DOHH2 (cell line): ENCODE results near the gene CACNA1I.

Experiments
- H3F3A ChIP-seq: fragments of 200-600 bp; sonication (generic), shearing (Covaris generic); 2 replicates; pipeline ENCODE4 v1.6.0; 2016; ENCODE audit warnings: antibody characterized with exemption, mild to moderate bottlenecking; ENCODE audit not compliant: control insufficient read depth, insufficient read depth
- H3K27ac ChIP-seq: fragments of 200-600 bp; sonication (generic); 2 replicates; pipeline ENCODE4 v1.5.1; 2014; ENCODE audit warnings: low read depth, mild to moderate bottlenecking, low read length, moderate library complexity
- H3K27me3 ChIP-seq: fragments of 200-600 bp; sonication (generic); 2 replicates; pipeline ENCODE4 v1.6.1; 2014; ENCODE audit warnings: mild to moderate bottlenecking, low read length, mixed read lengths; ENCODE audit not compliant: control insufficient read depth
- H3K36me3 ChIP-seq: fragments of 200-600 bp; sonication (generic); 2 replicates; pipeline ENCODE4 v1.6.1; 2014; ENCODE audit warnings: mild to moderate bottlenecking, low read length, moderate library complexity, mixed read lengths; ENCODE audit not compliant: control insufficient read depth
- H3K4me1 ChIP-seq: fragments of 200-600 bp; sonication (generic); 2 replicates; pipeline ENCODE4 v1.6.1; 2014; ENCODE audit warnings: mild to moderate bottlenecking, low read length, mixed read lengths; ENCODE audit not compliant: control insufficient read depth
- H3K4me2 ChIP-seq: fragments of 200-600 bp; sonication (generic); 2 replicates; pipeline ENCODE4 v1.6.0; 2014; ENCODE audit warnings: mild to moderate bottlenecking, low read length, moderate library complexity
- H3K4me3 ChIP-seq: fragments of 200-600 bp; sonication (generic); 2 replicates; pipeline ENCODE4 v1.5.1; 2014; ENCODE audit warnings: mild to moderate bottlenecking, low read length, mixed read lengths
- H3K79me2 ChIP-seq: fragments of 200-600 bp; sonication (generic); 2 replicates; pipeline ENCODE4 v1.6.1; 2014; ENCODE audit warnings: mild to moderate bottlenecking, low read length, mixed read lengths; ENCODE audit not compliant: control insufficient read depth
- H3K9me2 ChIP-seq: fragments of 200-600 bp; sonication (generic); replicated peaks from 2 replicates; pipeline ENCODE4 v1.6.1; 2014; ENCODE audit warnings: mild to moderate bottlenecking, low read length, mixed read lengths; ENCODE audit not compliant: control insufficient read depth
- H3K9me3 ChIP-seq: fragments of 200-600 bp; sonication (generic); 2 replicates; pipeline ENCODE4 v1.6.1; 2014; ENCODE audit warnings: antibody characterized with exemption, low read length, mixed read lengths; ENCODE audit not compliant: control insufficient read depth, insufficient read depth
- H4K20me1 ChIP-seq: fragments of 200-600 bp; sonication (generic); 2 replicates; pipeline ENCODE4 v1.6.0; 2014; ENCODE audit warnings: low read depth, mild to moderate bottlenecking, antibody characterized with exemption, low read length, moderate library complexity; ENCODE audit not compliant: control insufficient read depth, insufficient read depth
- EZH2phosphoT487 ChIP-seq: fragments of 200-600 bp; sonication (generic); IDR thresholded peaks from 2 replicates; pipeline ENCODE4 v1.6.1; 2017; ENCODE audit warnings: borderline replicate concordance, mild to moderate bottlenecking, antibody characterized with exemption, low read length, moderate library complexity, mixed read lengths
- TF ChIP-seq, protein P1 (sequence below): fragments of 200-600 bp; sonication (generic); IDR thresholded peaks from one replicate; pipeline ENCODE4 v1.5.1; 2014; ENCODE audit warnings: antibody characterized with exemption, mild to moderate bottlenecking, low read depth, low read length; ENCODE audit not compliant: poor library complexity, severe bottlenecking

CACNA1I gene

DNA sequence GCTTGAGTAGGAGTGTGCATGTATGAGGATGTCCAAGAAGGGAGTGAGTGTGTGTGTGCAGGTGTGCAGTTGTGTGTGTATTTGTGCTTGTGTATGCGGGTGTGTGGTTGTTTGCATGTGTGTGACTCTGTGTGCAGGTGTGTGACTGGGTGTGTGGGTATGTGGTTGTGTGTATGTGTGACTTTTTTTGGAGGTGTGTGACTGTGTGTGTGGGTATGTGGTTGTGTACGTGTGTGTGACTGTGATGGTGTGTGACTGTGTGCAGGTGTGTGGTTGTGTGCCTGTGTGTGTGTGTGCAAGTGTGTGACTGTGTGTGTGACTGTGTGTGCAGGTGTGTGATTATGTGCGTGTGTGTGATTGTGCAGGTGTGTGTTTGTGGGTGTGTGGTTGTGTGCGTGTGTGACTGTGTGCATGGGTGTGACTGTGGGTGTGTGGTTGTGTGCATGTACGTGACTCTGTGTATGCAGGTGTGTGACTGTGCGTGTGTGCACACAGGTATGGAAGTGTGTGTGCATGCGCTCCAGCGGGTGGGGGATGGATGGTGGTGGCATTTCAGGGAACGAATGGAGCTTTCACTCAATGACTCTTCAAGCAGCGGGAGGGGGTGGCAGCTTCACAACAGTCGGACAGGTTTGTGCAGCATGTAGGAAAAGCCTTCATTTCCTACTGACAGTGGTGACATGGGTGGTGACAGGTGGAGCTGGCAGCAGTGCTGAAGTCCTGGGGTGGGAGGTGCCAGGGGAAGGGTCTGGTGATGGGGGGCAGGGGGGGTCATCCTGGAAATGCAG lies 47.6 kb downstream of the CACNA1I start:
- H3K4me1 ChIP-seq = peaks cover 22% of the 10 kb centered on the region
- no peak overlapping the region for H3K4me2 ChIP-seq
- no peaks in the 10 kb centered on the region for H3K36me3 ChIP-seq
- no peaks in the 10 kb centered on the region for H3K9me3 ChIP-seq
- H3K27ac ChIP-seq = no peak overlapping the region
- no peaks in the 10 kb centered on the region for H3K9me2 ChIP-seq
- peaks cover 27% of the 10 kb centered on the region for H3K27me3 ChIP-seq
- H3K4me3 ChIP-seq = no peak overlapping the region
- no peak for TF ChIP-seq EZH2phosphoT487
- TF ChIP-seq, protein P1, sequence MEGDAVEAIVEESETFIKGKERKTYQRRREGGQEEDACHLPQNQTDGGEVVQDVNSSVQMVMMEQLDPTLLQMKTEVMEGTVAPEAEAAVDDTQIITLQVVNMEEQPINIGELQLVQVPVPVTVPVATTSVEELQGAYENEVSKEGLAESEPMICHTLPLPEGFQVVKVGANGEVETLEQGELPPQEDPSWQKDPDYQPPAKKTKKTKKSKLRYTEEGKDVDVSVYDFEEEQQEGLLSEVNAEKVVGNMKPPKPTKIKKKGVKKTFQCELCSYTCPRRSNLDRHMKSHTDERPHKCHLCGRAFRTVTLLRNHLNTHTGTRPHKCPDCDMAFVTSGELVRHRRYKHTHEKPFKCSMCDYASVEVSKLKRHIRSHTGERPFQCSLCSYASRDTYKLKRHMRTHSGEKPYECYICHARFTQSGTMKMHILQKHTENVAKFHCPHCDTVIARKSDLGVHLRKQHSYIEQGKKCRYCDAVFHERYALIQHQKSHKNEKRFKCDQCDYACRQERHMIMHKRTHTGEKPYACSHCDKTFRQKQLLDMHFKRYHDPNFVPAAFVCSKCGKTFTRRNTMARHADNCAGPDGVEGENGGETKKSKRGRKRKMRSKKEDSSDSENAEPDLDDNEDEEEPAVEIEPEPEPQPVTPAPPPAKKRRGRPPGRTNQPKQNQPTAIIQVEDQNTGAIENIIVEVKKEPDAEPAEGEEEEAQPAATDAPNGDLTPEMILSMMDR = no peak
- no peaks in the 10 kb centered on the region for H3K79me2 ChIP-seq
- H4K20me1 ChIP-seq = no peaks in the 10 kb centered on the region
- no peaks in the 10 kb centered on the region for H3F3A ChIP-seq

DNA sequence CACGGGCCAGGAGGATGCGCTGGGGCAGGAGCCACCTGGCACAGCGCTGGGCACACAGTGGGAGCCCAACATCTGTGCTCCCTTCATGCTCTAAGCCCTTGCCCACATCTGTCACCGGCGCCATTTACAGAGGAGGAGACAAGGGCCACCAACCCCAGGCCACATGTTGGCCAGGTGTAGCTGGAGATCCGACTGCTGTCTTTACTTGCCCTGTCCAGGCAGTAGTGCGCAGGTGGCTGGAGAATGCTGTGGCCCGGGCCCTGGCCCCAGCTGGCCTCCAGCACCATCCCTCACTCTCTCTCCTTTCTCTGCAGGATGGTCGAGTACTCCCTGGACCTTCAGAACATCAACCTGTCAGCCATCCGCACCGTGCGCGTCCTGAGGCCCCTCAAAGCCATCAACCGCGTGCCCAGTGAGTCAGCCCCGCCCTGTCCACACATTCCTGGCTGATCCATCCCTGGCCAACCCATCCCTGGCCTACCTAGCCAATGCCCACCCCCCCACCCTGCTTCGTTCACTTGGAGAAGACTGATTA lies 48.5 kb downstream of the CACNA1I start:
- no peak overlapping the region for H3K4me3 ChIP-seq

GRCh38 chr22:39620924-39621690 lies 50.6 kb downstream of the CACNA1I start:
- Histone ChIP-seq H3F3A (no peaks in the 10 kb centered on the region), H3K9me2 (no peaks in the 10 kb centered on the region), H3K4me2 (no peak overlapping the region), H4K20me1 (no peaks in the 10 kb centered on the region), H3K79me2 (no peaks in the 10 kb centered on the region), H3K36me3 (no peaks in the 10 kb centered on the region), H3K9me3 (no peaks in the 10 kb centered on the region), H3K4me1 (peaks cover 5% of the 10 kb centered on the region; the same call in 1 of the 2 replicates), H3K27me3 (peaks cover 11% of the 10 kb centered on the region), H3K27ac (no peak overlapping the region), H3K4me3 (no peak overlapping the region)
- no peak for TF ChIP-seq EZH2phosphoT487
- TF ChIP-seq, protein P1 = no peak

More for the DNA sequence above, 48.5 kb downstream of the CACNA1I start:
- Histone ChIP-seq H3K9me2 (no peaks in the 10 kb centered on the region), H3F3A (no peaks in the 10 kb centered on the region), H3K27ac (no peak overlapping the region), H3K9me3 (no peaks in the 10 kb centered on the region), H3K4me1 (peaks cover 22% of the 10 kb centered on the region), H3K36me3 (no peaks in the 10 kb centered on the region), H4K20me1 (no peaks in the 10 kb centered on the region), H3K27me3 (peaks cover 27% of the 10 kb centered on the region), H3K4me2 (no peak overlapping the region), H3K79me2 (no peaks in the 10 kb centered on the region)
- TF ChIP-seq EZH2phosphoT487 = no peak
- TF ChIP-seq, protein P1 = no peak
